ENCODE measurements around the gene MGA. TPM values are rescaled to one million over a fixed set of nuclear protein-coding genes. Genes with fewer than 3 reads are reported as not detected.

MGA gene
- total and polyA plus RNA-seq, 2 of the 8 experiments (the other 6 are each of a cell fraction or from before 2014, with no cell fraction given): 7.6 to 53.2 TPM

- Histone ChIP-seq H3K27ac (ENCODE audit: low read depth, low read length) (no peak overlapping the region), H2AFZ (ENCODE audit: low read length) (no peak overlapping the region), H3K4me1 (replicated peaks in 1 of 4; ENCODE audit: control insufficient read depth in 3 of 4, insufficient read depth in 4 of 4, low read length in 3 of 4) (no peaks in the 10 kb centered on the region; a peak in 2 of 7 replicates), H2BK12ac (ENCODE audit: low read depth, low read length) (no peak overlapping the region), H3K4me2 (ENCODE audit: insufficient read depth in 1 of 2, low read depth in 2 of 2, low read length in 2 of 2) (no peak overlapping the region), H3K4ac (replicated peaks; ENCODE audit: insufficient read length, low read depth, low read length) (no peak overlapping the region), H2BK20ac (ENCODE audit: low read length) (no peak overlapping the region), H2BK5ac (ENCODE audit: low read depth, low read length) (no peak overlapping the region), H2BK120ac (replicated peaks; ENCODE audit: low read depth, low read length) (no peak overlapping the region), H3K9ac (replicated peaks in 1 of 4; ENCODE audit: extremely low read depth in 1 of 4, low read depth in 3 of 4, low read length in 3 of 4) (no peak overlapping the region), H3K79me2 (ENCODE audit: control insufficient read depth in 1 of 2, insufficient read depth in 2 of 2, low read length in 2 of 2) (no peaks in the 10 kb centered on the region), H3K79me1 (ENCODE audit: low read depth, low read length) (no peaks in the 10 kb centered on the region), H3K9me3 (ENCODE audit: insufficient read depth in 2 of 2, low read depth in 1 of 2, low read length in 1 of 2) (no peaks in the 10 kb centered on the region), H3K36me3 (ENCODE audit: control insufficient read depth in 2 of 4, insufficient read depth in 4 of 4, low read length in 3 of 4) (peaks cover 0 to 3% (median 1%) of the 10 kb centered on the region in 4 experiments; a peak in 5 of 8 replicates), H2AK5ac (ENCODE audit: low read depth, low read length) (no peak overlapping the region), H3K18ac (ENCODE audit: extremely low read depth, low read length) (no peak overlapping the region), H3K56ac (replicated peaks; ENCODE audit: insufficient read length, low read depth, low read length) (no peak overlapping the region), H4K91ac (replicated peaks; ENCODE audit: insufficient read length, low read length) (no peak overlapping the region), H3K14ac (ENCODE audit: insufficient read length) (no peak overlapping the region), H3K4me3 (ENCODE audit: extremely low read depth in 1 of 4, insufficient read depth in 2 of 4, low read depth in 3 of 4, low read length in 4 of 4) (no peak overlapping the region), H4K8ac (ENCODE audit: extremely low read depth, insufficient read depth, low read length) (no peak overlapping the region), H2BK15ac (ENCODE audit: low read length) (no peak overlapping the region), H4K20me1 (replicated peaks in 1 of 2; ENCODE audit: control insufficient read depth in 1 of 2, insufficient read depth in 2 of 2, low read length in 2 of 2) (peaks cover 0 to 3% of the 10 kb centered on the region in 2 experiments), H3K23ac (ENCODE audit: insufficient read length) (no peak overlapping the region), H4K5ac (ENCODE audit: insufficient read length, low read depth, low read length) (no peak overlapping the region), H3K27me3 (replicated peaks in 1 of 4; ENCODE audit: control insufficient read depth in 3 of 4, extremely low read depth in 1 of 4, insufficient read depth in 3 of 4, low read length in 3 of 4) (no peaks in the 10 kb centered on the region), H3K23me2 (ENCODE audit: low read depth, low read length) (no peaks in the 10 kb centered on the region)
- ChIA-PET POLR2A (ENCODE audit: partially characterized antibody) (no interaction called here), CTCF (ENCODE audit: partially characterized antibody) (interaction anchor here (1.1 to 2.8 kb wide), 2 partner anchors 16 to 43 kb away, joined by 3 to 14 read pairs; partner anchors contain the start of gene MAPKBP1)
- TF ChIP-seq BACH1 (IDR thresholded peaks at IDR 0.05; ENCODE audit: low read length): no peak
- WGBS, 2 experiments (ENCODE audit: extremely low coverage in 1 of 2, insufficient coverage in 1 of 2, insufficient read length in 1 of 2, insufficient replicate concordance in 2 of 2, low coverage in 1 of 2, low lambda C conversion rate in 2 of 2, missing lambda C conversion rate in 1 of 2): 91% methylated on average over 9 of the region's 9 CpGs; no CpG with 5 or more reads in 1 of the 2 experiments
- no peak for FAIRE-seq
- DNase-seq (ENCODE audit: low read depth in 1 of 2, low spot score in 2 of 2): no peak
Observed at GRCh38 chr15:41816788-41817187, 156.6 kb downstream of the MGA start.

All from H1 (cell line).